PC-3 (cell line): ENCODE data around the gene ACVRL1.

Source experiments
- EZH2 ChIP-seq: fragments of 300-600 bp; sonication (generic); IDR thresholded peaks from one replicate; pipeline ENCODE4 v1.6.1; 2017; ENCODE audit warnings: antibody characterized with exemption, mild to moderate bottlenecking, low read length; ENCODE audit not compliant: unreplicated experiment
- TF ChIP-seq, protein P1 (sequence below): fragments of 300-600 bp; sonication (generic); conservative IDR thresholded peaks from 2 replicates; pipeline ENCODE4 v1.5.1; 2017; ENCODE audit warnings: antibody characterized with exemption, low read depth, mild to moderate bottlenecking, low read length

DNA sequence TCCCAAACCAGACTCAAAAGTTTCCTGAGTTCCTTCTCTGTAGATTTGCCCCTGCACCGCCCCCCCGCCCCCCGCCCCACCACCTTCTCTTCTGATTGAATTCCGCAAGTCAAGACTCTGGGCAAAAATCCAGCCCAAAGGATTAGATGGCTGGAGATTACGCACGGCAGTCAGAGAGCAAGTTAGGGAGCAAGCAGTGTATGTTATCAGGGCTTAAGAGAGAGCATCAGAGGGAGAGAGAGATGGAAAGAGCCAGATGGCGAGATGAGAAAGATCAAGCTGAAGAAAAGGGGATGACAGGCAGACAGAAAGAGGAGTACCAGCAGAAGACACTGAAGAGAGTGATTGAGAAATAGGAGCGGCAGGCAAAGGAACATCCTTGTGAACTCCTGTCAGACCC, 33.3 kb upstream of the ACVRL1 start:
- TF ChIP-seq, protein P1, sequence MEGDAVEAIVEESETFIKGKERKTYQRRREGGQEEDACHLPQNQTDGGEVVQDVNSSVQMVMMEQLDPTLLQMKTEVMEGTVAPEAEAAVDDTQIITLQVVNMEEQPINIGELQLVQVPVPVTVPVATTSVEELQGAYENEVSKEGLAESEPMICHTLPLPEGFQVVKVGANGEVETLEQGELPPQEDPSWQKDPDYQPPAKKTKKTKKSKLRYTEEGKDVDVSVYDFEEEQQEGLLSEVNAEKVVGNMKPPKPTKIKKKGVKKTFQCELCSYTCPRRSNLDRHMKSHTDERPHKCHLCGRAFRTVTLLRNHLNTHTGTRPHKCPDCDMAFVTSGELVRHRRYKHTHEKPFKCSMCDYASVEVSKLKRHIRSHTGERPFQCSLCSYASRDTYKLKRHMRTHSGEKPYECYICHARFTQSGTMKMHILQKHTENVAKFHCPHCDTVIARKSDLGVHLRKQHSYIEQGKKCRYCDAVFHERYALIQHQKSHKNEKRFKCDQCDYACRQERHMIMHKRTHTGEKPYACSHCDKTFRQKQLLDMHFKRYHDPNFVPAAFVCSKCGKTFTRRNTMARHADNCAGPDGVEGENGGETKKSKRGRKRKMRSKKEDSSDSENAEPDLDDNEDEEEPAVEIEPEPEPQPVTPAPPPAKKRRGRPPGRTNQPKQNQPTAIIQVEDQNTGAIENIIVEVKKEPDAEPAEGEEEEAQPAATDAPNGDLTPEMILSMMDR = no peak
- no peak for TF ChIP-seq EZH2
